Erythroblast (primary cell): Measurements from ENCODE around the gene UBE4B.

ENCODE experiments used
- GATA1 ChIP-seq: IDR thresholded peaks from 2 replicates; pipeline ENCODE4 v1.6.1; 2011; ENCODE audit warnings: low read depth, mild to moderate bottlenecking, control low read depth, low read length, moderate library complexity
- POLR2A ChIP-seq: IDR thresholded peaks from 2 replicates; pipeline ENCODE4 v1.6.1; 2011; ENCODE audit warnings: mild to moderate bottlenecking, low read length

DNA sequence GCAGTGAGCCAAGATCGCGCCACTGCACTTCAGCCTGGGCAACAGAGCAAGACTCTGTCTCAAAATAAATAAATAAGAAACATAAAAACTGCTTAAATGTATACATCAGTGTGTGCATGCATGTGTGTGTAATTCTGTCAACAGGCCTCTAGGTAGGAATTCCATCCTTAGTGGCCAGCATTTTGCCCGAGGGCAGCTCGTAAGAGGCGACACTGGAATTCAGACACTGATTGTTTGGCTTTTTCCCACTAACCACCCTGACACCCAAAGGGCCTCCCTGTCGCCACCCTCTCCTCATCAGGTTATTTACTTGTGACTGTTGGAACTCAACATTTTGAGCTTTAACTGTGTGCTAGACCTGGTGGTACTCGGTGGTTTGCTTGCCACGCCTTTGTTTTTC, 113.6 kb downstream of the UBE4B start:
- no peak for TF ChIP-seq POLR2A
- no peak for TF ChIP-seq GATA1
